GM19193 (cell line): ENCODE measurements around the gene GAN.

Experiments
- POLR2A ChIP-seq: IDR thresholded peaks from 4 replicates; pipeline ENCODE4 v1.6.1; 2011; ENCODE audit not compliant: insufficient read depth, insufficient read length; ENCODE audit errors: extremely low read depth

GAN gene

GRCh38 chr16:81397058-81397878 is 82.5 kb downstream of the GAN start:
- no peak for TF ChIP-seq POLR2A

- no peak for TF ChIP-seq POLR2A
Measured at GRCh38 chr16:81397879-81398520, 83.2 kb downstream of the GAN start.

GRCh38 chr16:81399909-81400308 is 85.1 kb downstream of the GAN start:
- no peak for TF ChIP-seq POLR2A

GRCh38 chr16:81401035-81401950 is 86.5 kb downstream of the GAN start:
- TF ChIP-seq POLR2A, result no peak

GRCh38 chr16:81403208-81403600 is 88.4 kb downstream of the GAN start:
- no peak for TF ChIP-seq POLR2A

- TF ChIP-seq POLR2A, result no peak
Measured at GRCh38 chr16:81403601-81404391, 89.0 kb downstream of the GAN start.

- no peak for TF ChIP-seq POLR2A
Measured at GRCh38 chr16:81405702-81406113, 90.9 kb downstream of the GAN start.

- no peak for TF ChIP-seq POLR2A
Measured at GRCh38 chr16:81408409-81408950, 93.7 kb downstream of the GAN start.

- no peak for TF ChIP-seq POLR2A
Measured at GRCh38 chr16:81409016-81409556, 94.3 kb downstream of the GAN start.

GRCh38 chr16:81410643-81411293 is 96.0 kb downstream of the GAN start:
- TF ChIP-seq POLR2A, result no peak

- TF ChIP-seq POLR2A, result no peak
Measured at GRCh38 chr16:81413245-81413990, 98.7 kb downstream of the GAN start.

- TF ChIP-seq POLR2A, result no peak
Measured at GRCh38 chr16:81415751-81416150, 101.0 kb downstream of the GAN start.

GRCh38 chr16:81416749-81417148 is 102.0 kb downstream of the GAN start:
- TF ChIP-seq POLR2A, result no peak
